ENCODE measurements around the gene EDARADD. TPM values are rescaled to one million over a fixed set of nuclear protein-coding genes. Genes with fewer than 3 reads are reported as not detected.
A peak's percentile ranks its signal among the peaks of the same experiment; 100 is the strongest.
"Not testable (repeated sequence)": the region's sequence is repeated elsewhere in the genome, so short reads cannot be mapped to it uniquely, and the experiment has no call there.

Gene EDARADD
- total and polyA plus RNA-seq, 3 experiments from 2014 or later = 16.2 to 24.6 (median 23.3) TPM

- Histone ChIP-seq H3K4me3 (ENCODE audit: low read length) (no peak overlapping the region), H3K4me1 (ENCODE audit: insufficient read depth, low read length) (no peaks in the 10 kb centered on the region), H3K27ac (ENCODE audit: low read depth, low read length) (no peak overlapping the region), H3K27me3 (ENCODE audit: insufficient read depth, low read length, poor library complexity, severe bottlenecking) (no peaks in the 10 kb centered on the region), H3K36me3 (ENCODE audit: insufficient read depth, low read length) (no peaks in the 10 kb centered on the region), H3K9me3 (ENCODE audit: low read length) (no peaks in the 10 kb centered on the region)
- DNase-seq = no peak
- Mint-ChIP-seq H3K27me3 (no peaks in the 10 kb centered on the region), H3K36me3 (peaks cover 0 to 6% (median 4%) of the 10 kb centered on the region in 3 donors), H3K27ac (peak overlapping the region in 1 of 8 donors; percentile 92), H3K4me3 (no peak overlapping the region), H3K4me1 (peaks cover 3 to 9% (median 5%) of the 10 kb centered on the region in 3 donors), H3K9me3 (peaks cover 0 to 2% (median 0%) of the 10 kb centered on the region in 5 donors)
- ChIA-PET POLR2A (interaction anchor here (0.7 kb wide), 1 partner anchor 9 kb away, joined by 3 read pairs; no protein-coding TSS in a partner anchor), CTCF (interaction anchor here (0.9 to 1.7 kb wide), 5 partner anchors 9 to 345 kb away, joined by 3 to 5 read pairs (median 3); partner anchors contain the start of gene EDARADD)
These were observed 56.7 kb downstream of the EDARADD start for GRCh38 chr1:236450779-236451178.

- H3K36me3 Mint-ChIP-seq = peaks cover 0 to 8% (median 5%) of the 10 kb centered on the region in 3 donors
- POLR2A ChIA-PET = no interaction called here
- Histone ChIP-seq H3K27me3 (ENCODE audit: insufficient read depth, low read length, poor library complexity, severe bottlenecking) (no peaks in the 10 kb centered on the region), H3K4me1 (ENCODE audit: insufficient read depth, low read length) (no peaks in the 10 kb centered on the region), H3K4me3 (ENCODE audit: low read length) (no peak overlapping the region), H3K9me3 (ENCODE audit: low read length) (no peaks in the 10 kb centered on the region), H3K27ac (ENCODE audit: low read depth, low read length) (no peak overlapping the region), H3K36me3 (ENCODE audit: insufficient read depth, low read length) (no peaks in the 10 kb centered on the region)
- peak overlapping the region in 2 of 8 donors; percentile 57 to 73 for H3K27ac Mint-ChIP-seq
- no peak overlapping the region for H3K4me3 Mint-ChIP-seq
- DNase-seq = peak in 4 of 5 donors; percentile 24 to 61 (median 34)
- CTCF ChIA-PET = interaction anchor here (0.7 to 1.7 kb wide), 17 partner anchors 10 to 346 kb away, joined by 3 to 5 read pairs (median 4); partner anchors contain the start of gene EDARADD
- peaks cover 12 to 20% (median 13%) of the 10 kb centered on the region in 3 donors for H3K4me1 Mint-ChIP-seq
- H3K27me3 Mint-ChIP-seq = peaks cover 0 to 2% of the 10 kb centered on the region in 2 donors
- H3K9me3 Mint-ChIP-seq = no peaks in the 10 kb centered on the region
These were observed 57.8 kb downstream of the EDARADD start for GRCh38 chr1:236451796-236452373.

GRCh38 chr1:236455243-236455642 is 61.2 kb downstream of the EDARADD start:
- H3K4me3 ChIP-seq (ENCODE audit: low read length) = no peak overlapping the region
- no peak for DNase-seq
- H3K9me3 ChIP-seq (ENCODE audit: low read length) = no peaks in the 10 kb centered on the region
- no peaks in the 10 kb centered on the region for H3K36me3 ChIP-seq (ENCODE audit: insufficient read depth, low read length)
- no peaks in the 10 kb centered on the region for H3K9me3 Mint-ChIP-seq
- H3K4me3 Mint-ChIP-seq = no peak overlapping the region
- ChIA-PET CTCF (interaction anchor here (2.2 kb wide), 1 partner anchor 14 kb away, joined by 6 read pairs; no protein-coding TSS in a partner anchor), POLR2A (no interaction called here)
- peaks cover 13 to 32% (median 21%) of the 10 kb centered on the region in 3 donors for H3K4me1 Mint-ChIP-seq
- H3K27me3 ChIP-seq (ENCODE audit: insufficient read depth, low read length, poor library complexity, severe bottlenecking) = no peaks in the 10 kb centered on the region
- no peak overlapping the region for H3K27ac ChIP-seq (ENCODE audit: low read depth, low read length)
- peaks cover 0 to 2% of the 10 kb centered on the region in 2 donors for H3K27me3 Mint-ChIP-seq
- peaks cover 0 to 10% (median 10%) of the 10 kb centered on the region in 3 donors for H3K36me3 Mint-ChIP-seq
- no peak overlapping the region for H3K27ac Mint-ChIP-seq
- no peaks in the 10 kb centered on the region for H3K4me1 ChIP-seq (ENCODE audit: insufficient read depth, low read length)

- ChIA-PET CTCF (no interaction called here), POLR2A (interaction anchor here (0.7 kb wide), 1 partner anchor 11 kb away, joined by 3 read pairs; no protein-coding TSS in a partner anchor)
- DNase-seq = no peak
These were observed 63.7 kb downstream of the EDARADD start for GRCh38 chr1:236457775-236458174.

GRCh38 chr1:236458996-236459395 is 64.9 kb downstream of the EDARADD start:
- H3K4me1 Mint-ChIP-seq = peaks cover 10 to 26% (median 21%) of the 10 kb centered on the region in 3 donors
- no peaks in the 10 kb centered on the region for H3K4me1 ChIP-seq (ENCODE audit: insufficient read depth, low read length)
- peak overlapping the region in 1 of 8 donors; percentile 22 for H3K27ac Mint-ChIP-seq
- no peak overlapping the region for H3K4me3 Mint-ChIP-seq
- H3K27me3 Mint-ChIP-seq = peaks cover 2 to 19% of the 10 kb centered on the region in 2 donors
- H3K4me3 ChIP-seq (ENCODE audit: low read length) = no peak overlapping the region
- H3K9me3 ChIP-seq (ENCODE audit: low read length) = no peaks in the 10 kb centered on the region
- H3K36me3 ChIP-seq (ENCODE audit: insufficient read depth, low read length) = no peaks in the 10 kb centered on the region
- POLR2A ChIA-PET = no interaction called here
- DNase-seq = no peak
- CTCF ChIA-PET = no interaction called here
- no peaks in the 10 kb centered on the region for H3K9me3 Mint-ChIP-seq
- H3K27ac ChIP-seq (ENCODE audit: low read depth, low read length) = no peak overlapping the region
- H3K27me3 ChIP-seq (ENCODE audit: insufficient read depth, low read length, poor library complexity, severe bottlenecking) = no peaks in the 10 kb centered on the region
- peaks cover 7 to 14% (median 12%) of the 10 kb centered on the region in 3 donors for H3K36me3 Mint-ChIP-seq

More at GRCh38 chr1:236457775-236458174, 63.7 kb downstream of the EDARADD start:
- Histone ChIP-seq H3K36me3 (ENCODE audit: insufficient read depth, low read length) (no peaks in the 10 kb centered on the region), H3K4me1 (ENCODE audit: insufficient read depth, low read length) (no peaks in the 10 kb centered on the region), H3K4me3 (ENCODE audit: low read length) (no peak overlapping the region), H3K27me3 (ENCODE audit: insufficient read depth, low read length, poor library complexity, severe bottlenecking) (no peaks in the 10 kb centered on the region), H3K9me3 (ENCODE audit: low read length) (no peaks in the 10 kb centered on the region), H3K27ac (ENCODE audit: low read depth, low read length) (no peak overlapping the region)
- no peaks in the 10 kb centered on the region for H3K9me3 Mint-ChIP-seq
- no peak overlapping the region for H3K27ac Mint-ChIP-seq
- peaks cover 8 to 26% (median 21%) of the 10 kb centered on the region in 3 donors for H3K4me1 Mint-ChIP-seq
- peaks cover 7 to 14% (median 12%) of the 10 kb centered on the region in 3 donors for H3K36me3 Mint-ChIP-seq
- H3K27me3 Mint-ChIP-seq = peaks cover 2 to 16% of the 10 kb centered on the region in 2 donors
- no peak overlapping the region for H3K4me3 Mint-ChIP-seq

GRCh38 chr1:236460103-236460502 is 66.0 kb downstream of the EDARADD start:
- Histone ChIP-seq H3K4me3 (ENCODE audit: low read length) (no peak overlapping the region), H3K4me1 (ENCODE audit: insufficient read depth, low read length) (peaks cover 6% of the 10 kb centered on the region), H3K27ac (ENCODE audit: low read depth, low read length) (no peak overlapping the region), H3K27me3 (ENCODE audit: insufficient read depth, low read length, poor library complexity, severe bottlenecking) (no peaks in the 10 kb centered on the region), H3K9me3 (ENCODE audit: low read length) (no peaks in the 10 kb centered on the region), H3K36me3 (ENCODE audit: insufficient read depth, low read length) (no peaks in the 10 kb centered on the region)
- ChIA-PET POLR2A (no interaction called here), CTCF (no interaction called here)
- H3K4me3 Mint-ChIP-seq = no peak overlapping the region
- no peak for DNase-seq
- peaks cover 16 to 33% (median 27%) of the 10 kb centered on the region in 3 donors for H3K4me1 Mint-ChIP-seq
- peaks cover 2 to 25% of the 10 kb centered on the region in 2 donors for H3K27me3 Mint-ChIP-seq
- no peak overlapping the region for H3K27ac Mint-ChIP-seq
- H3K36me3 Mint-ChIP-seq = peaks cover 7 to 14% (median 14%) of the 10 kb centered on the region in 3 donors
- no peaks in the 10 kb centered on the region for H3K9me3 Mint-ChIP-seq

GRCh38 chr1:236464197-236464596 is 70.1 kb downstream of the EDARADD start:
- H3K36me3 Mint-ChIP-seq = peaks cover 7 to 13% (median 11%) of the 10 kb centered on the region in 3 donors
- H3K9me3 ChIP-seq (ENCODE audit: low read length); H3K27ac Mint-ChIP-seq; H3K4me3 ChIP-seq (ENCODE audit: low read length); CTCF ChIA-PET; H3K36me3 ChIP-seq (ENCODE audit: insufficient read depth, low read length); H3K27ac ChIP-seq (ENCODE audit: low read depth, low read length); DNase-seq; H3K9me3 Mint-ChIP-seq; H3K27me3 ChIP-seq (ENCODE audit: insufficient read depth, low read length, poor library complexity, severe bottlenecking): not testable (repeated sequence)
- peaks cover 4 to 25% of the 10 kb centered on the region in 2 donors for H3K27me3 Mint-ChIP-seq
- peak overlapping the region in 1 of 7 donors; percentile 16 for H3K4me3 Mint-ChIP-seq
- H3K4me1 Mint-ChIP-seq = peaks cover 22 to 28% (median 25%) of the 10 kb centered on the region in 3 donors
- POLR2A ChIA-PET = interaction anchor here (0.7 kb wide), 1 partner anchor 53 kb away, joined by 4 read pairs; no protein-coding TSS in a partner anchor
- peaks cover 19% of the 10 kb centered on the region for H3K4me1 ChIP-seq (ENCODE audit: insufficient read depth, low read length)

- Mint-ChIP-seq H3K27me3 (peaks cover 4 to 25% of the 10 kb centered on the region in 2 donors), H3K4me3 (peak overlapping the region in 6 of 7 donors; percentile 54 to 79 (median 67)), H3K27ac (peak overlapping the region in 5 of 8 donors; percentile 19 to 59 (median 47)), H3K4me1 (peaks cover 22 to 28% (median 25%) of the 10 kb centered on the region in 3 donors), H3K9me3 (no peaks in the 10 kb centered on the region), H3K36me3 (peaks cover 7 to 14% (median 9%) of the 10 kb centered on the region in 3 donors)
- peaks cover 19% of the 10 kb centered on the region for H3K4me1 ChIP-seq (ENCODE audit: insufficient read depth, low read length)
- H3K4me3 ChIP-seq (ENCODE audit: low read length) = no peak overlapping the region
- H3K27me3 ChIP-seq (ENCODE audit: insufficient read depth, low read length, poor library complexity, severe bottlenecking) = no peaks in the 10 kb centered on the region
- H3K36me3 ChIP-seq (ENCODE audit: insufficient read depth, low read length) = no peaks in the 10 kb centered on the region
- DNase-seq = no peak
- H3K9me3 ChIP-seq (ENCODE audit: low read length) = no peaks in the 10 kb centered on the region
- ChIA-PET CTCF (no interaction called here), POLR2A (no interaction called here)
- H3K27ac ChIP-seq (ENCODE audit: low read depth, low read length) = no peak overlapping the region
These were observed 71.3 kb downstream of the EDARADD start for GRCh38 chr1:236465231-236465958.
